ENCODE data around the gene IL13RA1. TPM values are rescaled to one million over a fixed set of nuclear protein-coding genes. Genes with fewer than 3 reads are reported as not detected.

IL13RA1 gene
- total RNA-seq, 4 donors from 2014 or later, result 44.1 to 69.6 (median 56.7) TPM

GRCh38 chrX:118723376-118723775 is 4.0 kb upstream of the IL13RA1 start:
- TF ChIP-seq POLR2A (IDR thresholded peaks at IDR 0.05) (no peak), CTCF (IDR thresholded peaks at IDR 0.05) (no peak)
- intact Hi-C loops (cut with DNase I), result no loop called here
- 26 to 41% methylated on average over 3 of the region's 3 CpGs for WGBS, 2 donors
- Histone ChIP-seq H3K27me3 (no peaks in the 10 kb centered on the region), H3K27ac (peak overlapping the region in 1 of 4 donors; percentile 2), H3K4me1 (peaks cover 0 to 43% (median 10%) of the 10 kb centered on the region in 3 donors), H3K4me3 (no peak overlapping the region), H3K9me3 (no peaks in the 10 kb centered on the region), H3K36me3 (no peaks in the 10 kb centered on the region)
- DNase-seq, result no peak

GRCh38 chrX:118724365-118724764 is 3.0 kb upstream of the IL13RA1 start:
- no peaks in the 10 kb centered on the region for H3K36me3 ChIP-seq
- peak overlapping the region in 1 of 4 donors; percentile 20 for H3K27ac ChIP-seq
- TF ChIP-seq CTCF (IDR thresholded peaks at IDR 0.05) (no peak), POLR2A (IDR thresholded peaks at IDR 0.05) (no peak)
- intact Hi-C loops (cut with DNase I), result no loop called here
- no peaks in the 10 kb centered on the region for H3K9me3 ChIP-seq
- 81 to 83% methylated on average over 4 to 5 of the region's 5 CpGs for WGBS, 2 donors
- H3K27me3 ChIP-seq, result no peaks in the 10 kb centered on the region
- DNase-seq, result no peak
- H3K4me3 ChIP-seq, result no peak overlapping the region
- peaks cover 0 to 53% (median 10%) of the 10 kb centered on the region in 3 donors for H3K4me1 ChIP-seq

GRCh38 chrX:118724775-118725174 is 2.6 kb upstream of the IL13RA1 start:
- Histone ChIP-seq H3K9me3 (no peaks in the 10 kb centered on the region), H3K36me3 (no peaks in the 10 kb centered on the region), H3K4me1 (peaks cover 0 to 57% (median 10%) of the 10 kb centered on the region in 3 donors), H3K27me3 (no peaks in the 10 kb centered on the region), H3K27ac (peak overlapping the region in 3 of 4 donors; percentile 28 to 96 (median 54)), H3K4me3 (no peak overlapping the region)
- 21 to 44% methylated on average over 4 to 6 of the region's 7 CpGs for WGBS, 2 donors
- no peak for DNase-seq
- no peak for TF ChIP-seq CTCF (IDR thresholded peaks at IDR 0.05)
- intact Hi-C loops (cut with DNase I), result no loop called here

- TF ChIP-seq POLR2A (IDR thresholded peaks at IDR 0.05) (no peak), CTCF (IDR thresholded peaks at IDR 0.05) (no peak)
- 85 to 89% methylated on average over 3 of the region's 3 CpGs for WGBS, 2 donors
- no peaks in the 10 kb centered on the region for H3K36me3 ChIP-seq
- DNase-seq, result no peak
- H3K9me3 ChIP-seq, result no peaks in the 10 kb centered on the region
- H3K4me1 ChIP-seq, result peaks cover 0 to 72% (median 19%) of the 10 kb centered on the region in 3 donors
- peak overlapping the region; percentile 86 to 97 (median 95) for H3K27ac ChIP-seq
- intact Hi-C loops (cut with DNase I), result no loop called here
- no peaks in the 10 kb centered on the region for H3K27me3 ChIP-seq
- H3K4me3 ChIP-seq, result peak overlapping the region in 2 of 4 donors; percentile 81
These were observed 1.0 kb upstream of the IL13RA1 start for GRCh38 chrX:118726396-118726795.

- TF ChIP-seq POLR2A (IDR thresholded peaks at IDR 0.05), result no peak
- TF ChIP-seq CTCF (IDR thresholded peaks at IDR 0.05), result no peak
- H3K27ac ChIP-seq, result peak overlapping the region; percentile 86 to 97 (median 95)
- no peaks in the 10 kb centered on the region for H3K36me3 ChIP-seq
- intact Hi-C loops (cut with DNase I), result no loop called here
- no peaks in the 10 kb centered on the region for H3K9me3 ChIP-seq
- WGBS, 2 donors, result 0 to 23% methylated on average over 4 to 5 of the region's 73 CpGs
- H3K4me3 ChIP-seq, result peak overlapping the region; percentile 58 to 81 (median 80)
- H3K4me1 ChIP-seq, result peaks cover 0 to 79% (median 19%) of the 10 kb centered on the region in 3 donors
- no peaks in the 10 kb centered on the region for H3K27me3 ChIP-seq
- DNase-seq, result no peak
These were observed 407 bp downstream of the IL13RA1 start for GRCh38 chrX:118727686-118728339.
